Naive thymus-derived CD4-positive, alpha-beta T cell (primary cell): ENCODE data around the gene MAP3K2. TPM values are rescaled to one million over a fixed set of nuclear protein-coding genes. Genes with fewer than 3 reads are reported as not detected.

Source experiments
- ATAC-seq: fragments of 150-1000 bp; cut with Tn5 transposase; 2 replicates; pipeline ENCODE4 v1.10.0; 2021; ENCODE audit warnings: mild to moderate bottlenecking, moderate library complexity
- CTCF ChIA-PET: fragments of 350-600 bp; sonication (Branson Sonifier 250); formaldehyde crosslinking; loops from one replicate; lab custom pipeline; 2021; ENCODE audit warnings: antibody characterized with exemption; lab: Charles Lee
- POLR2A ChIA-PET: fragments of 350-600 bp; sonication (Branson Sonifier 250); formaldehyde crosslinking; loops from one replicate; lab custom pipeline; 2021; ENCODE audit warnings: antibody characterized with exemption, inconsistent platforms; lab: Charles Lee
- DNase-seq, 9 donors: peaks; one replicate each; pipeline versions ENCODE4 v3.0.0 to v3.0.0-alpha.2; 2020 to 2022; ENCODE audit warnings: mixed read lengths in 1 of 9
- H3K27ac ChIP-seq: one replicate; pipeline ENCODE4 v1.7.0; 2013; ENCODE audit warnings: mild to moderate bottlenecking, low read depth, low read length, moderate library complexity
- H3K27me3 ChIP-seq, 2 donors: one replicate each; pipeline ENCODE4 v1.7.0; 2013; ENCODE audit warnings: low read length in 2 of 2, mild to moderate bottlenecking in 2 of 2, moderate library complexity in 2 of 2; ENCODE audit not compliant: control insufficient read depth in 2 of 2, insufficient read depth in 2 of 2
- H3K36me3 ChIP-seq, 3 experiments: 1 replicate in 2 of 3; 2 replicates in 1 of 3; pipeline ENCODE4 v1.7.0; 2013; ENCODE audit warnings: low read length in 3 of 3, mild to moderate bottlenecking in 3 of 3, moderate library complexity in 1 of 3; ENCODE audit not compliant: insufficient read depth in 3 of 3, control insufficient read depth in 2 of 3
- H3K4me1 ChIP-seq, 2 donors: one replicate each; pipeline ENCODE4 v1.7.0; 2013; ENCODE audit warnings: low read length in 2 of 2, mild to moderate bottlenecking in 2 of 2, moderate library complexity in 1 of 2; ENCODE audit not compliant: control insufficient read depth in 2 of 2, insufficient read depth in 2 of 2
- H3K4me3 ChIP-seq: 2 replicates; pipeline ENCODE4 v1.7.0; 2013; ENCODE audit warnings: mild to moderate bottlenecking, low read length
- H3K9me3 ChIP-seq, 3 experiments: 1 replicate in 2 of 3; 2 replicates in 1 of 3; pipeline ENCODE4 v1.7.0; 2013; ENCODE audit warnings: low read length in 3 of 3; ENCODE audit not compliant: control insufficient read depth in 2 of 3
- H3K27ac Mint-ChIP-seq, 9 donors: one replicate each; pipeline ENCODE4 v1.8.0; 2020 to 2022; ENCODE audit warnings: mixed read lengths in 9 of 9, mild to moderate bottlenecking in 8 of 9, moderate library complexity in 5 of 9, inconsistent platforms in 2 of 9
- H3K27me3 Mint-ChIP-seq, 5 donors: one replicate each; pipeline ENCODE4 v1.8.0; 2021 to 2022; ENCODE audit warnings: mixed read lengths in 5 of 5, mild to moderate bottlenecking in 1 of 5
- H3K36me3 Mint-ChIP-seq, 5 donors: one replicate each; pipeline ENCODE4 v1.8.0; 2020 to 2022; ENCODE audit warnings: mixed read lengths in 5 of 5, mild to moderate bottlenecking in 3 of 5, inconsistent platforms in 1 of 5
- H3K4me1 Mint-ChIP-seq, 7 donors: one replicate each; pipeline ENCODE4 v1.8.0; 2020 to 2022; ENCODE audit warnings: mixed read lengths in 7 of 7, mild to moderate bottlenecking in 3 of 7, inconsistent platforms in 1 of 7
- H3K4me3 Mint-ChIP-seq, 10 donors: one replicate each; pipeline ENCODE4 v1.8.0; 2020 to 2022; ENCODE audit warnings: mild to moderate bottlenecking in 10 of 10, mixed read lengths in 10 of 10, moderate library complexity in 6 of 10, inconsistent platforms in 2 of 10
- H3K9me3 Mint-ChIP-seq, 11 donors: one replicate each; pipeline ENCODE4 v1.8.0; 2020 to 2022; ENCODE audit warnings: mixed read lengths in 11 of 11, mild to moderate bottlenecking in 4 of 11, inconsistent platforms in 1 of 11, moderate library complexity in 1 of 11
- intact Hi-C, 2 donors: fragments of 100-400 bp; cut with micrococcal nuclease; formaldehyde crosslinking; loops; one replicate each; pipeline ENCODE4 v1.15.1; 2023
- polyA plus RNA-seq, 2 donors: library from polyadenylated mRNA; unstranded; fragments of 300-500 nt; fragmentation: Illumina TruSeq; gene quantifications; one replicate each; pipeline ENCODE4 v1.2.3, GENCODE V29; 2021
- total RNA-seq, 6 experiments: library from RNA in 5 of 6; stranded (reverse) in 5 of 6; gene quantifications; 1 replicate in 5 of 6; 2 replicates in 1 of 6; pipeline ENCODE4 v1.2.3 and lab custom pipeline; 2021 to 2026

MAP3K2 gene
- total and polyA plus RNA-seq, 7 experiments from 2014 or later: 41.3 to 111 (median 81.3) TPM

DNA sequence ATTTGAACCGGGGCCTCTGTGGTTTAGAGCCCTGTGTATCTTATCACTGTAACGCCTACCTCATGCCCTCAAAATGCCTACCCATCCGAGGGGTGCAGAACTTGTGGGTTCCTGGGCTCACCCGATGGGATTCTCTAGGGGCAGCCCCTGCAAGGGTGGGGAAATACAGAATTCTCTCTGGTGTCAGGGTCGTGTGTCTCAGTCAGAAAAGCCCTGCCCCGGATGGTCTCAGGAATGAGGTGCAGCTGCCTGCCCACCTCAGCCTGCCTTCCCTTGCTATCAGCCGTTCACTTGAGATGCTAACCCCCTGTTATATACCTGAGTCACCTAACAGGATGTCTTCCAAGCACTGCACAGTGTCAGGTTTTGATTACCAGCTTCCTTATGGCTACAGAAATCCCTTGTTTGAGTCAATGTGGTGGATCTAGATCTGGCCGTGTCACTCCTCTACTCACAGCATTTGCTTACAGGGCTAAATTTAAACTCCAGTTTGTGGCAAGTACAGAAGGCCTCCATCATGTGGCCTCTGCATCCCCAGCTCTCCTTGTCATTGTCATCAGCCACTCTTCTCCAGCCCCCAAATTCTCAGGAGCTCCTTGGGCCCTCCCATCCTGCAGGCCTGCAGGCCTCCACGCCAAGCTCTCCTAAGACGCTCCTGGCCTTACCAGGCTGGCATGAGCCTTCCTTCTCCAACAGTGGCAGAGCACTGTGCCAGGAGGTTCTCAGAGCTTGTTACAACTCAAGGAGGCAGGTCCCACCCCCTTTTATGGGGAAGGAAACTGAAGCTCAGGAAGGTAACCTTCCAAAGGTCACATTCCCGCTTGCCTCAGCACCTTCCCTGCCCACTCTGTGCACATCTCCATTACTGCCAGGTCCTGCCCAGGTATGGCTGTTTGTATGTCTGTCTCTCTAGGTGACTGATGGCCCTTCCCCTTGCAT, 14.3 kb upstream of the MAP3K2 start:
- ChIA-PET CTCF (no interaction called here), POLR2A (interaction anchor here (0.6 kb wide), 2 partner anchors 11 kb away, joined by 3 to 4 read pairs; no protein-coding TSS in a partner anchor)
- H3K27me3 ChIP-seq: no peaks in the 10 kb centered on the region
- no peaks in the 10 kb centered on the region for H3K36me3 ChIP-seq
- H3K27ac ChIP-seq: no peak overlapping the region
- no peak overlapping the region for H3K4me3 Mint-ChIP-seq
- peaks cover 0 to 8% (median 4%) of the 10 kb centered on the region in 5 donors for H3K27me3 Mint-ChIP-seq
- H3K4me1 Mint-ChIP-seq: peaks cover 0 to 17% (median 0%) of the 10 kb centered on the region in 7 donors
- H3K27ac Mint-ChIP-seq: peak overlapping the region in 1 of 9 donors; percentile 67
- no peak overlapping the region for H3K4me3 ChIP-seq
- H3K4me1 ChIP-seq: no peaks in the 10 kb centered on the region
- H3K36me3 Mint-ChIP-seq: peaks cover 0 to 4% (median 0%) of the 10 kb centered on the region in 5 donors
- no peaks in the 10 kb centered on the region for H3K9me3 Mint-ChIP-seq
- intact Hi-C loops: no loop called here
- ATAC-seq (no peak), DNase-seq (no peak)
- H3K9me3 ChIP-seq: no peaks in the 10 kb centered on the region

DNA sequence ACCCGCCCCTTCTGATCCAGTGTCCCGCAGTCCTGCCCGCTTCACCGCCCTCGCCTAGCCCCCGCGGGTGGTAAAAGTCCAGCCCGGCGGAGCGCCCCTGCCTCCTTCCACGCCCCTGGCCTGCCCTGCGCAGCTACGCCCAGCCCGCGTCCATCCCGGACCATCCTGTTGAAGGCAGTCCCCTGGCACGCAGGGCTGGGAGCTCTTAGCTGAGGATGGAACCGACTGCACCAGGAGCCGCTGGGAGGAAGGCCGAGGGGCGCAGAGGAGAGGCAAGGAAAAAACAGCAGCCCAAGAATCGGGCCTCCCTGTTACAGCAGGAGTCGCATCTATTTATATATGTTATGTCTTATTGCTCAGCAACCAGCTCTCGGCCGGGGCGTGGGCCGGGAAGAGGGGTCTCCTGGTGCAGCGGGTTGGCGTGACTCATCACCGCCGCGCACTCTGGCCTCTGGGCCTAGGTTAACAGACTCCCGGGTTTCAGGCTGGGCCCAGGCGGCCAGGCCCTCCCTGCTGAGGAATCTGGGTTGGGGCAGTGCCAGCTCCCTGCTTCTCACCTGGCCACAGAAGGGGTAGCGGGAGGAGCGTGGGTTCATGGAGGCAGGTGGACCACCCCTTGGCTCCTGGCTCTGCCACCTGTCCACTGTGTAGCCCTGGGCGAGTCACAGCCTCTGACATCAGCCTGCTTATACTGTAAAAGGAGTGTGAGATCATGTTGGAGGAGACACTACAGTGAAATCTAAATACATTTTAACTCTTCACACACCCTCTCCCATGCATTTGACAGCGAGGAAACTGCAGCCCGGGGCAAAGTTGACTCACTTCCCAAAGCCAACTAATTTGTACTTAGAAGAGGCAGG, 13.4 kb upstream of the MAP3K2 start:
- ChIA-PET POLR2A (no interaction called here), CTCF (interaction anchor here (0.6 kb wide), 1 partner anchor 62 kb away, joined by 3 read pairs; no protein-coding TSS in a partner anchor)
- peaks cover 0 to 17% (median 0%) of the 10 kb centered on the region in 7 donors for H3K4me1 Mint-ChIP-seq
- H3K36me3 Mint-ChIP-seq: peaks cover 0 to 4% (median 4%) of the 10 kb centered on the region in 5 donors
- Histone ChIP-seq H3K36me3 (no peaks in the 10 kb centered on the region), H3K9me3 (no peaks in the 10 kb centered on the region), H3K4me1 (no peaks in the 10 kb centered on the region), H3K27me3 (no peaks in the 10 kb centered on the region), H3K4me3 (no peak overlapping the region), H3K27ac (no peak overlapping the region)
- no peak overlapping the region for H3K4me3 Mint-ChIP-seq
- no peak for ATAC-seq
- intact Hi-C loops: no loop called here
- no peaks in the 10 kb centered on the region for H3K9me3 Mint-ChIP-seq
- peaks cover 0 to 8% (median 4%) of the 10 kb centered on the region in 5 donors for H3K27me3 Mint-ChIP-seq
- H3K27ac Mint-ChIP-seq: no peak overlapping the region
- DNase-seq: no peak

DNA sequence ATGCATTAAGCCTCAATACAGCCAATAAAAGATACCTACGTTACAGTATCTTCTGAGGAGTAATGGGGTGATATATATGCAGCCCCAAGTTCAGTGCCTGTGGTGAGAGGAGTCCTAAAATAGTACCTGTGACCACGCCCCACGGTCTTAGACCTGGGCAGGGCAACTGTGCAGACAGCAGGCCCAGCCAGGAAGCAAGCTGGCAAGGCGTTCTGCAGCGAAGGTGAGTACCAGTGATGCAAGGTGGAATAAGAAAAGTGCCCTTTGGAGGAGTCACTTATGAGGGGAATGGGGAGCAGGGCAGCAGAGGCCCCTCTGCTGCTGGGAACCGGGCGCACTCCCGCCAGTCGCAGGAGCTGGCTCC, 12.7 kb upstream of the MAP3K2 start:
- H3K4me3 Mint-ChIP-seq: no peak overlapping the region
- H3K4me3 ChIP-seq: no peak overlapping the region
- no peak overlapping the region for H3K27ac Mint-ChIP-seq
- DNase-seq: no peak
- ATAC-seq: no peak
- no peak overlapping the region for H3K27ac ChIP-seq
- H3K9me3 Mint-ChIP-seq: no peaks in the 10 kb centered on the region
- H3K36me3 ChIP-seq: no peaks in the 10 kb centered on the region
- POLR2A ChIA-PET: interaction anchor here (0.6 kb wide), 1 partner anchor 31 kb away, joined by 3 read pairs; no protein-coding TSS in a partner anchor
- CTCF ChIA-PET: interaction anchor here (0.6 kb wide), 1 partner anchor 61 kb away, joined by 3 read pairs; no protein-coding TSS in a partner anchor
- H3K27me3 ChIP-seq: no peaks in the 10 kb centered on the region
- peaks cover 0 to 8% (median 4%) of the 10 kb centered on the region in 5 donors for H3K27me3 Mint-ChIP-seq
- intact Hi-C loops: no loop called here
- H3K36me3 Mint-ChIP-seq: peaks cover 0 to 4% (median 4%) of the 10 kb centered on the region in 5 donors
- H3K4me1 ChIP-seq: no peaks in the 10 kb centered on the region
- peaks cover 0 to 17% (median 0%) of the 10 kb centered on the region in 7 donors for H3K4me1 Mint-ChIP-seq
- H3K9me3 ChIP-seq: no peaks in the 10 kb centered on the region

DNA sequence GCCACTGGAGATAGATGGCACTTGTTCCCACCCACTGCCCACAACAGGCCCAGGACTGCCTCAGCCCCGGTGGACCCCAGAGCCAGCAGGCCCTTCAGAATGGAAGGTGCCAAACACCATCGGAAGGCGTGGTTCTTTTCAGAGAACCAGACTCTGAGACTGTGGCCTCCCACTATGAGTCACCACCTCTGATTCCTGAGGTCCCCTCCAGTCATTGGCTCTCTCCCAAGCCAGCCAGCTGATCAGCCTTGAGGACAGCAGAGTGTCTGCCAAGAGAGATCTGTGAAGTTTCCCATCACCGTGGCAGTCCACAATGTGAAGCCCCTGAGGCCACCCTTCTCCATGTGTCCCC, 10.4 kb upstream of the MAP3K2 start:
- H3K4me3 Mint-ChIP-seq: peak overlapping the region in 1 of 10 donors; percentile 52
- intact Hi-C loops: loop anchor here in 1 of 2 donors (1.0 kb wide), 1 partner anchor 10 kb away; no protein-coding TSS in a partner anchor
- no peak overlapping the region for H3K4me3 ChIP-seq
- H3K27ac Mint-ChIP-seq: peak overlapping the region in 1 of 9 donors; percentile 4
- H3K4me1 Mint-ChIP-seq: peaks cover 0 to 17% (median 0%) of the 10 kb centered on the region in 7 donors
- H3K4me1 ChIP-seq: no peaks in the 10 kb centered on the region
- no peaks in the 10 kb centered on the region for H3K9me3 Mint-ChIP-seq
- peaks cover 0 to 6% (median 0%) of the 10 kb centered on the region in 5 donors for H3K27me3 Mint-ChIP-seq
- no peak overlapping the region for H3K27ac ChIP-seq
- peak in 1 of 9 donors; percentile 48 for DNase-seq
- H3K27me3 ChIP-seq: no peaks in the 10 kb centered on the region
- ATAC-seq: peak; percentile 91
- ChIA-PET CTCF (no interaction called here), POLR2A (no interaction called here)
- no peaks in the 10 kb centered on the region for H3K36me3 ChIP-seq
- peaks cover 0 to 16% (median 4%) of the 10 kb centered on the region in 5 donors for H3K36me3 Mint-ChIP-seq
- H3K9me3 ChIP-seq: no peaks in the 10 kb centered on the region

DNA sequence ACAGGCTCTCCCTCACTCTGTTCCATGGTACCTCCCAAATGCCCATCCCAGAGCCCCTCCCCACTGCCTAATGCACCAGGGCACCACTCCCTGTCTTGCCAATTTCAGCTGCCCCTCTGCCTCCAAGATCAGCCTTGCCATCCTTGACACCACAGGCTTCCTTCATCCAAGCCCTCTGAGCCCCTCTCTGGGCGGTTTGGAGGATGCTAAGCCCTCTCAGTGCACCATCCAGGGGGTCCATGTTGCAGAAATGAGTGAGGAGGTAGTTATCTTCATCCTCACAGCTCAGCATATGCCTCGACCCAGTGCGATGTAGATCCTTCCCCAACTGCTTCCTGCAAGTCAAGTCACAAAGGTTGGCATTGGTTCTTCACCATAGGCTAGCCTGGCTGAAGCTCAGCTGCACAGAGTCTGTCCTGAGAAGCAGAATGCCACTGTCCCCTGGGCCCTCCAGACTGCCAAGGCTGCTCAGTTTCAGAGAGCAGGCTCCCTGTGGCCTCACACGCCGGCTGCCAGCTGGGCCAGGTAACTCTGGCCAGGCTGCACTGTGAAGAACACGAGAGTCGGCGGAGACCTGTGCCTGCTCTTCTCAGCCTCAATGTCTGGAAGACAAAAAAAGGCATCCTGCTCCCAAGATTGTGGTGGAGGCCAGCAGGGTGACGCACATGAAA, 9.9 kb upstream of the MAP3K2 start:
- Mint-ChIP-seq H3K27me3 (peaks cover 0 to 4% (median 0%) of the 10 kb centered on the region in 5 donors), H3K4me3 (no peak overlapping the region), H3K27ac (peak overlapping the region in 1 of 9 donors; percentile 18), H3K36me3 (peaks cover 0 to 20% (median 7%) of the 10 kb centered on the region in 5 donors), H3K4me1 (peaks cover 0 to 22% (median 0%) of the 10 kb centered on the region in 7 donors), H3K9me3 (no peaks in the 10 kb centered on the region)
- Histone ChIP-seq H3K4me1 (no peaks in the 10 kb centered on the region), H3K36me3 (no peaks in the 10 kb centered on the region), H3K4me3 (no peak overlapping the region), H3K27ac (no peak overlapping the region), H3K27me3 (no peaks in the 10 kb centered on the region), H3K9me3 (no peaks in the 10 kb centered on the region)
- no peak for ATAC-seq
- POLR2A ChIA-PET: no interaction called here
- CTCF ChIA-PET: no interaction called here
- DNase-seq: no peak
- intact Hi-C loops: loop anchor here in 1 of 2 donors (1.0 kb wide), 1 partner anchor 9 kb away; no protein-coding TSS in a partner anchor

DNA sequence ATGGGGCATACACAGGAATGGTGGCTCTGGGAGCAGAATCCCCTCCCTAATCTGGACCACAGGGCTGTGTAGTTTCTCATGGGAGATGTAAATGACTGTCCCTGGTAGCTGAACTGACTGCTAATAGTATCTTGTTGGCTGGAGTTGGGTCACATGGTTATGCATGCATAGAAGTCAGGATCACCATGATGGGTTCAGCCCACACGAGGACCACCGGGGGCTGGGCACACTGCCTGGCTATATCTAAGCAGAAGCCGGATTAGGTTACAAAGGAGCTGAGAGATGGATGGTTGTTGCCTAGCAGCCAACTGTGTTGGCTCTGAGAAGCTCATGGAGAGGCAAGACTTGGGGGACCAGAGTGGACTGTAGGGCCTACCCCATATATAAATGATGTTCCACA, 6.7 kb upstream of the MAP3K2 start:
- peaks cover 0 to 2% (median 0%) of the 10 kb centered on the region in 5 donors for H3K27me3 Mint-ChIP-seq
- ATAC-seq: no peak
- peaks cover 0 to 25% (median 9%) of the 10 kb centered on the region in 5 donors for H3K36me3 Mint-ChIP-seq
- ChIA-PET POLR2A (interaction anchor here (0.6 kb wide), 1 partner anchor 10 kb away, joined by 3 read pairs; no protein-coding TSS in a partner anchor), CTCF (no interaction called here)
- H3K4me1 Mint-ChIP-seq: peaks cover 6 to 37% (median 17%) of the 10 kb centered on the region in 7 donors
- intact Hi-C loops: no loop called here
- H3K36me3 ChIP-seq: no peaks in the 10 kb centered on the region
- no peak overlapping the region for H3K4me3 Mint-ChIP-seq
- no peaks in the 10 kb centered on the region for H3K9me3 ChIP-seq
- no peak overlapping the region for H3K4me3 ChIP-seq
- no peaks in the 10 kb centered on the region for H3K9me3 Mint-ChIP-seq
- peak overlapping the region in 1 of 9 donors; percentile 80 for H3K27ac Mint-ChIP-seq
- no peaks in the 10 kb centered on the region for H3K27me3 ChIP-seq
- H3K27ac ChIP-seq: no peak overlapping the region
- DNase-seq: no peak
- peaks cover 0 to 6% of the 10 kb centered on the region in 2 donors for H3K4me1 ChIP-seq
